Suppressor macrophage treated with lipopolysaccharide for 4 hours (primary cell): ENCODE measurements around the gene IFT52.
"Not testable (repeated sequence)": the region's sequence is repeated elsewhere in the genome, so short reads cannot be mapped to it uniquely, and the experiment has no call there.

Experiments used
- DNase-seq: peaks from one replicate; pipeline ENCODE4 v3.0.0-alpha.2; 2020

IFT52 gene

GRCh38 chr20:43569282-43569681 is 21.5 kb upstream of the IFT52 start:
- DNase-seq, result no peak

GRCh38 chr20:43570496-43570895 is 20.2 kb upstream of the IFT52 start:
- DNase-seq, result no peak

- DNase-seq, result no peak
Observed at GRCh38 chr20:43571310-43571709, 19.4 kb upstream of the IFT52 start.

- no peak for DNase-seq
Observed at GRCh38 chr20:43571771-43572170, 19.0 kb upstream of the IFT52 start.

GRCh38 chr20:43572891-43573290 is 17.8 kb upstream of the IFT52 start:
- DNase-seq, result no peak

GRCh38 chr20:43576108-43576507 is 14.6 kb upstream of the IFT52 start:
- no peak for DNase-seq

- DNase-seq, result no peak
Observed at GRCh38 chr20:43579861-43580793, 10.6 kb upstream of the IFT52 start.

GRCh38 chr20:43583133-43583864 is 7.4 kb upstream of the IFT52 start:
- DNase-seq, result no peak

- DNase-seq, result peak; percentile 25
Observed at GRCh38 chr20:43583982-43584432, 6.7 kb upstream of the IFT52 start.

- DNase-seq, result no peak
Observed at GRCh38 chr20:43584448-43585136, 6.1 kb upstream of the IFT52 start.

GRCh38 chr20:43586641-43587040 is 4.1 kb upstream of the IFT52 start:
- DNase-seq, result no peak

- not testable (repeated sequence) for DNase-seq
Observed at GRCh38 chr20:43588526-43588925, 2.2 kb upstream of the IFT52 start.

GRCh38 chr20:43590036-43590391 is 723 bp upstream of the IFT52 start:
- no peak for DNase-seq

GRCh38 chr20:43601960-43602359 is 11.2 kb downstream of the IFT52 start:
- not testable (repeated sequence) for DNase-seq

- no peak for DNase-seq
Observed at GRCh38 chr20:43603124-43603523, 12.4 kb downstream of the IFT52 start.

GRCh38 chr20:43605715-43606114 is 15.0 kb downstream of the IFT52 start:
- DNase-seq, result no peak

GRCh38 chr20:43607278-43607677 is 16.5 kb downstream of the IFT52 start:
- DNase-seq, result not testable (repeated sequence)

- no peak for DNase-seq
Observed at GRCh38 chr20:43631598-43631997, 40.9 kb downstream of the IFT52 start.

- DNase-seq, result no peak
Observed at GRCh38 chr20:43636429-43636828, 45.7 kb downstream of the IFT52 start.

- DNase-seq, result no peak
Observed at GRCh38 chr20:43642548-43642947, 51.8 kb downstream of the IFT52 start.

- DNase-seq, result no peak
Observed at GRCh38 chr20:43650997-43651525, 60.3 kb downstream of the IFT52 start.

- not testable (repeated sequence) for DNase-seq
Observed at GRCh38 chr20:43651650-43652184, 61.0 kb downstream of the IFT52 start.

- no peak for DNase-seq
Observed at GRCh38 chr20:43653966-43654365, 63.2 kb downstream of the IFT52 start.
